Myocyte (in vitro differentiated cells): Measurements from ENCODE around the gene PCDHGA1. TPM values are rescaled to one million over a fixed set of nuclear protein-coding genes. Genes with fewer than 3 reads are reported as not detected.

ENCODE experiments used
- DNase-seq: peaks from one replicate; pipeline ENCODE4 v3.0.0-alpha.2; 2012; ENCODE audit warnings: low read depth
- total RNA-seq: library from RNA; depleted of rRNA; stranded (reverse); fragments of >200 nt; gene quantifications from 2 replicates; pipeline ENCODE4 v1.2.3, GENCODE V29; 2014

The PCDHGA1 gene
- total RNA-seq, 1 donor from 2014 or later: 5.9 TPM

GRCh38 chr5:141511771-141512325 lies 181.5 kb downstream of the PCDHGA1 start:
- DNase-seq: no peak

DNA sequence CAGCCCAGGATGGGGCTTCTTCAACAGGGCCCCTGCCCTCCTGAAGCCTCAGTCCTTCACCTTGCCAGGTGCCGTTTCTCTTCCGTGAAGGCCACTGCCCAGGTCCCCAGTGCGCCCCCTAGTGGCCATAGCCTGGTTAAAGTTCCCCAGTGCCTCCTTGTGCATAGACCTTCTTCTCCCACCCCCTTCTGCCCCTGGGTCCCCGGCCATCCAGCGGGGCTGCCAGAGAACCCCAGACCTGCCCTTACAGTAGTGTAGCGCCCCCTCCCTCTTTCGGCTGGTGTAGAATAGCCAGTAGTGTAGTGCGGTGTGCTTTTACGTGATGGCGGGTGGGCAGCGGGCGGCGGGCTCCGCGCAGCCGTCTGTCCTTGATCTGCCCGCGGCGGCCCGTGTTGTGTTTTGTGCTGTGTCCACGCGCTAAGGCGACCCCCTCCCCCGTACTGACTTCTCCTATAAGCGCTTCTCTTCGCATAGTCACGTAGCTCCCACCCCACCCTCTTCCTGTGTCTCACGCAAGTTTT lies 182.1 kb downstream of the PCDHGA1 start:
- peak; percentile 68 for DNase-seq

GRCh38 chr5:141512911-141513626 lies 182.8 kb downstream of the PCDHGA1 start:
- no peak for DNase-seq

GRCh38 chr5:141513627-141514329 lies 183.5 kb downstream of the PCDHGA1 start:
- peak; percentile 99 for DNase-seq

GRCh38 chr5:141514330-141515133 lies 184.2 kb downstream of the PCDHGA1 start:
- DNase-seq: no peak

DNA sequence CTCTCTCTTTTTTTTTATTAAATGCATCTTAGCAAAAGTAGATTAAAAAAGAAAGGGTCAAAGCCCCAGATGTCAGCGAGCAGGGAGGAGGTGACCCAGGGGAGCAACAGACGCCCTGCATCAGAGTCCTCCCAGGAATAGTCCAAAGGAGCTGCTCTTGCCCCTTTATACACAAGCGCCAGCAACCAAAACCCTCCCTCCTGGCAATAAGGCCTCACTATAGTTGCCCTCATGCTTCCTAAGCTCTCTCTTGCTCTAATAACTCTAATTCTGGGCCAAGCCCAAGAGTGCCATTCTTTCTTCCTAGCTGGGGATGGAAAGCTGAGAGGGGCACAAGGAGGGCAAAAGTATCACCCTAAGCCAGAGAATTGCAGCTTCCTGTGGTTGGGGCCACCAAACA lies 184.8 kb downstream of the PCDHGA1 start:
- no peak for DNase-seq

DNA sequence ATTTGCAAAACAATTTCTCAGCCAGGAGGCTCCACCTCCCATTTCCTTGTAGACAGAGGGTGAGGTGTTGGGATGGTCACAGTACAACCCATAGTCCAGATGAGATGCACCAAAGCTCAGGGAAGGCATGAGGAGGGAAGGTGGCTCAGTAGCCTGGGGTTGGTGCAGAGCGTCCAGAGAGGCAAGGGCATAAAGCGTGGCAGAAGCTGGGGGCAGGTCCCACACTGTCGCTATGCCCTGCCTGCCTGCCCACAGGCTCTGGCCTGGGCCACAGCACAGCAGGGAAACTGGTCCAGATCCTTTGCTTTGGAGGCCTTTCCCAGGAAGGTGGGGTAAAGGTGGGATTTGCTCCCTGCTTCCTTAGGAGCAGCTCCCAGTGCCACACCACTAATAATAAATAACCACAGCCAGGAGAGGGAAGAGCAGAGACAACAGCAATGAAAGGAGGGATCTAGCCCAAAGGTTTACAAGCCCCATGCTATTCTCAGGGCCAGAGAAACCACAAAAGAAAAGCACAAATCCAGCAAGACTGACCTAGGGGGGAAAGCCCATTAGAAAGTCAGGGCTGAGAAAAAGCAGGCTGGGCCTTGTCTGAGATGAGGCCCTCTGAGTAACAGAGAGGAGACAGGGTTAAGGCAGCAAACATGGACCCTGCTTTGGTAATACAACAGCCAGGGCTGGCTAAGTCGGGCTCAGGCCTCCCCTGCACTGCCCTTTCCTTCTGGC lies 185.8 kb downstream of the PCDHGA1 start:
- DNase-seq: no peak

DNA sequence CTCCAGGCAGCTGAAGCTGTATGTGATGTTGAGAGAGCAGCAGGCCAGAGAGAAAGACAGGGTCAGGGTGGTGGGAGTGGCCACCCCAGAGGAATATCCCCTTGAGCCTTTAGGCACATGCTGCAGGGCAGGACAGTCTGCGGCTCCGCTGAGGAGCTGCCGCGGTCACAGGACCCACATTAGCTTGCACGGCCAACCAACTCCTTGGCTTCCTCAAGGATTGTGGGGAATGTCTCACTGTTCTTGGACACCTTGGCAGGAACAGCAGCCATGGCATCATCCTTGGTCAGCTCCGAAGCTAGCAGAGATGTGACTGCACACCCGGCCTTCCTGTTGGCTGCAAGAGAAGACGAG lies 186.3 kb downstream of the PCDHGA1 start:
- DNase-seq: peak; percentile 81

DNA sequence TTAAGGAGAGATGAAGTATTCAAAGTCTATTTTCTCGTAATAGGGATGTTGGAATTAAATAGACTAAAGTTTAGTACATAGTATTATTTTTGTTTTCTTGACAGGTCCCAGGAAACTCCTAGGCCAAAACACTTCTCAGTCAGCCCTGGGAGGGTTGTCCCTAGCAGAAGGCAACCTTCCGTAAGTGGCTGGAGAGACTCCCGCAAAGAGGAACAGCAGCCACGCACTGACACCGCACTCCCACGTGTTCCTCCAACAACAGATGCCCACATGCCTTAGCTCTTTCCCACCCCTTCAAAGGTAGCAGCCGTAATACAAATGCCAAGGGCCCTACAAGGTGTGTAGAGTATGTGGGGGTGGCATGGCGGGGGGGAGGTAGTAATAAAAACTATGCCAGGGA lies 187.0 kb downstream of the PCDHGA1 start:
- peak; percentile 44 for DNase-seq

- DNase-seq: peak; percentile 97
Observed at GRCh38 chr5:141517880-141518617, 187.7 kb downstream of the PCDHGA1 start.

DNA sequence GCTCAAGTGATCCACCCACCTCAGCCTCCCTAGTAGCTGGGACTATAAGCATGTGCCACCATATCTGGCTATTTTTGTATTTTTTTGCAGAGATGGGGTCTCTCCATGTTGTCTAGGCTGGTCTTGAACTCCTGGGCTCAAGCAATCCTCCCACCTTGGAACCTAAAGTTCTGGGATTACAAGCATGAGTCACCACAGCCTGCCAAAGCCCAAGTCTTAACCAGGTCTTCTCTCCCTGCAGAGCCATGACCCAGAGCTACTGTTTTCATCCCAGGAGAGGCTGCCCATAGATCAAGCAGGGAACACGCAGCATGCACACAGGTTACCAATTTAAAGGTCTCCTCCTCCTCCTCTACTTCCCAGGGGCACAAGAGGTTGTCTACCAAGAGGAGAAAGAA lies 188.3 kb downstream of the PCDHGA1 start:
- peak; percentile 44 for DNase-seq

DNA sequence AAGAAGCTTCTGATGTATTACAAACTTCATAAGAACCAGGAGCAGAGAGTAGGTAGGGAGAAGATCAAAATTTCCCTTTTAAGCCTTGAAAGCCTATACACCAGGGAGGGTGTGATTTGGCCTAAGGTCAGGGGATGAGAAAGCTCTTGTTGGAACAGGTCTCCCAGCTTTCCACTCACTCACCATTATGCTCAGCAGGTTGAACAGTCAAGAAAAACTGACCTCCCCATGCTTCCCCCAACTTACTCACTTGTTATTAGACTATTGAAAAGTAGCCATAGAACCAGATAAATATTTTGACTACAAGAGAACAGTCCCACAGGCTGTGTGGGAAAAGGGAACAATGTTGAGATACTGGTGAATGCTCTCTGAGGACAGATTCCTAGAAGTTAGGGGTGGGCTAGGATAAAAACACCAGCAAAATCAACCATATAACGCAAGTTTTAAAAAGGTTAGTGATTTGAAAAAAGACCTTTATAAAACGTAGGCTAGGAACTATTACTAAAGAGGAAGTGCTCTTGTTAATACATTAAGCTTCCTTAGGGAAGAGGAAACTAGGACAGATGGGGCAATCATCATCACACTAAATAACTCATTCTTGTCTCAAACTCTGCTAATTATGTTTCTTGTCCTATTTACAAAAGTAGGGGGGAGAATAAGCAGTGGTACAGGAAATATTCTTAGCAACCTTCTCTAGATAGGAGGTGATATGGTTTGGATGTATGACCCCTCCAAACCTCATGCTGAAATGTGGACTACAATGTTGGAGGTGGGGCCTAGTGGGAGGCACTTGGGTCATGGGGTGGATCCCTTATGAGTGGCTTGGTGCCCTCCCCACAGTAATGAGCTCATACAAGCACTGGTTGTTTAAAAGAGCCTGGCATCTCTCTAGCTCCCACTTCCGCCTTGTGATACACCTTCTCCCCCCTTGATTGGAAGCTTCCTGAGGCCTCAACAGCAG lies 189.6 kb downstream of the PCDHGA1 start:
- DNase-seq: peak; percentile 61

GRCh38 chr5:141521244-141521781 lies 191.0 kb downstream of the PCDHGA1 start:
- peak; percentile 99 for DNase-seq

DNA sequence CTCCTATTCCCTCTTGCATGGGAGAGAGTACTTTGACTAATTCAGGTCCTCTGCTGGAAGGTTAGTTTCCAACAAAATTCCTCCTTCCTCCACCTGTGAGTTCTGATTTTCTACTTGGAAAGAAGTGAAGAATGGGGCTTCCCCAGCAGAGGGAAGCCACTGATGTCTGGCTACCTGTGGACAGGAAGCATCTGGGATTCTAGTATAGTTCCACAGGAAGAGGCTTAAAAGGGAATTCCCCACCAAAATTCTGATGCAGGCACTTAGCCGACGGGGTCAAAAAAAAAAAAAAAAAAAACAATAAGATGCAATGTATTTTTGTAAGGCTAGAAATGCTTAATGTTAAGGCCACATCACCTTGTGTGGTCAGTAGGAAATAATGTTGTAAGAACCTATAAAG lies 192.0 kb downstream of the PCDHGA1 start:
- DNase-seq: no peak

DNA sequence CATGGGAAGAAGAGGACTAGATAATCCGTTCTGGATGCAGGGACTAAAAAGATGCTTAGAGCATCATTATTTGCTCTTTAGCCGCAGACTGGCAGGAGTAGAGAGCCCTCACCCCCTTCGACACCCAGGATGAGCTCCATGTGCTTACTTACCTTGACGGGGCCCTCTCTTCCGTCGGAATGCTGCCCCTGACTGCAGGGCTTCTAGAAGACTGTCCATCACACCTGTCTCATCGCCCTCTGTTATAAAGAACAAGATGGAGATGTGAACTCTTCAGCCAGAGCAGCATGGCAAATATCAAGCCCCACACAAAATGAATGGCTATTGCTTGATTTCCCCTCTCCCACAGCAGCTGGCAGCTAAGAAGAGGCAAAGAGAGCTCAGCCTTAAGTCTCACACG lies 193.7 kb downstream of the PCDHGA1 start:
- DNase-seq: no peak

- DNase-seq: peak; percentile 95
Observed at GRCh38 chr5:141524604-141525597, 194.6 kb downstream of the PCDHGA1 start.

DNA sequence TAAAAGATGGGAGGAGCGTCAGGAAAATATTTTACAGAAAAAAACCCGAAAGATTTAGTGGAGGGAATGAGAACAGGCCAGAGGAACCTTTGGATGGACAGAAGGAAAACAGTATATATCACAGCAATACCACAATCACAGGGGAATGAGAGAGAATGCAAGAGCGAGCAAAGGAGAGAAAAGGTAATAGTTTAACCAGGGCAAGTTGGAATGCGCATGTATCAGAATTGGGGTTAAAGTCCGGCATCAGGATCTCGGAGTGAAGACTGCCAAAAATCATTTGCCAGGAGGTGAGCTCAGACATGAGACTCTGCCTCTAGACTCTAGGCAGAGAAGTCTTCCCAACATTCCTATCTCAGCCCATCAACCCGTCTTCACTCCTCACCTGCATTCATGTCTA lies 195.3 kb downstream of the PCDHGA1 start:
- no peak for DNase-seq
